22Rv1 (cell line): ENCODE results near the gene TCP1.

ENCODE experiments used
- CTCF ChIP-seq: fragments of 450-650 bp; IDR thresholded peaks from 2 replicates; pipeline ENCODE4 v1.5.1; 2017; ENCODE audit warnings: mild to moderate bottlenecking
- ZFX ChIP-seq: fragments of 450-650 bp; IDR thresholded peaks from 2 replicates; pipeline ENCODE4 v1.6.1; 2017; ENCODE audit warnings: antibody characterized with exemption, borderline replicate concordance

- TF ChIP-seq CTCF (no peak), ZFX (no peak)
These were observed 52.5 kb downstream of the TCP1 start for GRCh38 chr6:159736908-159737307.
